ENCODE measurements around the gene GCM1.

GCM1 gene

DNA sequence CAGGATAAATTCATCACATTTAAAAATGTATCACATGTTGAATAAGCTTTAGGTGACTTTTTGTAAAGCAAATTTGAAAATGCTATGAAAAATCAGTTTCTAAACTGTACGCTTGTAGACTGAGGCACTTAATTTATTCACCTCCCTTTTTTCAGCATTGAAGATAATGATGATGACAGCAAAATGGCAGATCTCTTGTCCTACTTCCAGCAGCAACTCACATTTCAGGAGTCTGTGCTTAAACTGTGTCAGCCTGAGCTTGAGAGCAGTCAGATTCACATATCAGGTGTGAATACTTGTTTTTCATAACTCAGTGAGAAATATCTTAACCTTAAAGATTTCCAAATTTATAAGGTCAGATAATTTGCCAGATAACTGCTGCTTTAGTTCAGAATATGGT lies 67.8 kb downstream of the GCM1 start:
- TF ChIP-seq, protein P1, sequence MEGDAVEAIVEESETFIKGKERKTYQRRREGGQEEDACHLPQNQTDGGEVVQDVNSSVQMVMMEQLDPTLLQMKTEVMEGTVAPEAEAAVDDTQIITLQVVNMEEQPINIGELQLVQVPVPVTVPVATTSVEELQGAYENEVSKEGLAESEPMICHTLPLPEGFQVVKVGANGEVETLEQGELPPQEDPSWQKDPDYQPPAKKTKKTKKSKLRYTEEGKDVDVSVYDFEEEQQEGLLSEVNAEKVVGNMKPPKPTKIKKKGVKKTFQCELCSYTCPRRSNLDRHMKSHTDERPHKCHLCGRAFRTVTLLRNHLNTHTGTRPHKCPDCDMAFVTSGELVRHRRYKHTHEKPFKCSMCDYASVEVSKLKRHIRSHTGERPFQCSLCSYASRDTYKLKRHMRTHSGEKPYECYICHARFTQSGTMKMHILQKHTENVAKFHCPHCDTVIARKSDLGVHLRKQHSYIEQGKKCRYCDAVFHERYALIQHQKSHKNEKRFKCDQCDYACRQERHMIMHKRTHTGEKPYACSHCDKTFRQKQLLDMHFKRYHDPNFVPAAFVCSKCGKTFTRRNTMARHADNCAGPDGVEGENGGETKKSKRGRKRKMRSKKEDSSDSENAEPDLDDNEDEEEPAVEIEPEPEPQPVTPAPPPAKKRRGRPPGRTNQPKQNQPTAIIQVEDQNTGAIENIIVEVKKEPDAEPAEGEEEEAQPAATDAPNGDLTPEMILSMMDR (IDR thresholded peaks at IDR 0.05; ENCODE audit: insufficient read depth, low read depth, low read length, missing control alignments): no peak
- DNase-seq (ENCODE audit: low read depth): no peak
- no peak overlapping the region for H3K4me3 ChIP-seq (ENCODE audit: low read depth, low read length)
